DMS 273 (cell line): ENCODE data around the gene NDE1.
"Not testable (repeated sequence)": the region's sequence is repeated elsewhere in the genome, so short reads cannot be mapped to it uniquely, and the experiment has no call there.

Experiments used
- DNase-seq: peaks from one replicate; lab custom pipeline; 2025; ENCODE audit not compliant: unreplicated experiment; lab: John Stamatoyannopoulos, UW

Gene NDE1, protein sequence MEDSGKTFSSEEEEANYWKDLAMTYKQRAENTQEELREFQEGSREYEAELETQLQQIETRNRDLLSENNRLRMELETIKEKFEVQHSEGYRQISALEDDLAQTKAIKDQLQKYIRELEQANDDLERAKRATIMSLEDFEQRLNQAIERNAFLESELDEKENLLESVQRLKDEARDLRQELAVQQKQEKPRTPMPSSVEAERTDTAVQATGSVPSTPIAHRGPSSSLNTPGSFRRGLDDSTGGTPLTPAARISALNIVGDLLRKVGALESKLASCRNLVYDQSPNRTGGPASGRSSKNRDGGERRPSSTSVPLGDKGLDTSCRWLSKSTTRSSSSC

DNA sequence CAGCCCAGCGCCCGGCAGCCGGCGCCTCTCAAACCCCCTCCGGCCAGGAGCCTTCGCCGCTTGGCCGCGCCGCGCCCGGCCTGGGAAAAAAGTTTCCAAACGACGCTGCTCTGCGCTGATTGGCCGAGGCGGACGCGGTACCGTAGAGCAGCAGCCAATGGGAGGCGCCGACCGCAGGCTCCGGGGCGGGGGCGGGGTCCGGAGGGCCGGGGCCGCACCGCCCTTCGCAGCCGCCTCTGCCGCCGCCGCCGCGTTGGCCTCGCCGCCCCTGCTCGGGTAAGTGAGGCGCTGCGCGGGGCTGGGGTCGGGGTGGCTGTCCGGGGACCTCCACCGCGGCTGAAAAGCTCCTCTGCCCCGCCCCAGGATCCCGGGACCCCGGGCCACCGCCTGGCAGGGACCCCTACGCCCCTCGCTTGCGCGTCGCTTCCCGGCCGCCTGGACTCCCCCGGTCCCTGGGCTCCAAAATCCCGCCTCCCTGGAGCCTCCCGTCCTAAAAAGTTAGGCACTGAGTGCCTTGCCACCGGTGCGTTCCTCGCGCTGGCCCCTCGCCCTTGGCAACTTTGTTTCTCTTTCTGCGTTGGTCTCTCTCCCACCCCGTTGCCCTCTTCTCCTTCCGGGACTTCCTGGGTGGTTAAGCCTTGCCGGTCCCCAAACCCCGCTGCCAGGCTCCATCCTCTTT, at the start of gene NDE1:
Gene NDE1, plus strand, starts transcription at position 227 of the 679 bp plus-strand sequence. CDS start 14,534 bp downstream, outside the sequence.
- DNase-seq = peak; percentile 96

DNA sequence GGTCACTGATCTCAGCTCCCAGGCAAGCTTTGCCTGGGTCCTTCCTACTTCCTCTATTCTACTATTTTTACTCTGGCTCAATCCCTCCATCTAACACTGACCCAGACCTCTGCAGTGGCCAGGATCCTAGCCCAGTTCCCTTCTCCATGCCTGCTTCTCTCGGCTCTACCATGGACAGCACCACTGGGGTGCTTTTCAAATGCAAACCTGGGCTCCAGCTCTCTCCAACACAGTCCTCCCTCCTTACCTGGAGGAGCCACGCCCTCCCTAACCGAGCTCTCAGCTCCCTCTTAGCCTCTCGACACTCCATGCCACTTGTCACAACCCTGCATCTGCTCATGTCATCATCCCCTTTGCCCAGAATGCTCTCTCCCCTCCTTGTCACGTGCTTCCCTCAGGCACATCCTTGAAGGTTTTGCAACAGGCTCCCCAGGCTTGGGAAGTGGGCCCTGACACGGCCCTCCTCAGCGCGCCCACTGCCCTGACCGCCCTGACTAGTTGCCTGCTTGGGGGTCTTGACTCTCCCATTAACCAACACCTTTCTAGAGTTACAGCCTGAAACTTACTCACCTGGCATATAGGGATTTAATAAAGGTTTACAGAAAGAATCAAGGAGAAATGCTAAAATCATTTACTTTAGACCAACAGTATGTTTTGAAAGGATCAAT, 48.7 kb upstream of the NDE1 start:
- no peak for DNase-seq

DNA sequence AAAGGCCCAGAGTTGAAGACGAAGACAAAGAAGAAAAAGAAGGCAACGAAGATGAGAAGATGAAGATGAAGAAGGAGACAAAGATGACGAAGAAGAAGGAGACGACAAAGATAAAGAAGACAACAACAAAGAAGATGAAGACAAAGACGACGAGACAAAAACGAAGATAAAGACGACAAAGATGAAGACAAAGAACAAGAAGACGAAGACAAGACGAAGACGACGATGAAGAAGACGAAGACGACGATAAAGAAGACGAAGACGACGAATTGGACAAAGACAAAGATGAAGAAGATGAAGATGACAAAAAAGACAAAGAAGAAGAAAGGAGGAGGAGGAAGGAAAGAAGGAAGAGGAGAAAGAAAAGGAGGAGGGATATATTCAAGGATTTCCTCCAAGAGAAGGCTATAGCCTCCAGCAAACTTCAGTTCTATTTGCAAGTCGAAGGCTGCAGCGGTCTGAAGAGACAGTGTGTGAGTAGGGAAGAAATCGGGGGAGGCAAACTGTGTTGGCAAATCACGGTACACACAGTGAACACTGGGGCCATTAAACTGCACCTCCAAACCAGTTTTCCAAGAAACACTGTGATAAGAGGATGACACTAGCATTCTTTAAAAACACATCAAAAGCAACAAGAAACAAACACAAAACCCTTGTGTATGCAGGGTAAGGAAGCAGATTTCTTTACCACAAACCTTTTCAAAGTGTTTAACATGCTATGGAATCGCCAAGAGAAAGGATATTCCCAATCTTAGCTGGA, 47.6 kb upstream of the NDE1 start:
- no peak for DNase-seq

DNA sequence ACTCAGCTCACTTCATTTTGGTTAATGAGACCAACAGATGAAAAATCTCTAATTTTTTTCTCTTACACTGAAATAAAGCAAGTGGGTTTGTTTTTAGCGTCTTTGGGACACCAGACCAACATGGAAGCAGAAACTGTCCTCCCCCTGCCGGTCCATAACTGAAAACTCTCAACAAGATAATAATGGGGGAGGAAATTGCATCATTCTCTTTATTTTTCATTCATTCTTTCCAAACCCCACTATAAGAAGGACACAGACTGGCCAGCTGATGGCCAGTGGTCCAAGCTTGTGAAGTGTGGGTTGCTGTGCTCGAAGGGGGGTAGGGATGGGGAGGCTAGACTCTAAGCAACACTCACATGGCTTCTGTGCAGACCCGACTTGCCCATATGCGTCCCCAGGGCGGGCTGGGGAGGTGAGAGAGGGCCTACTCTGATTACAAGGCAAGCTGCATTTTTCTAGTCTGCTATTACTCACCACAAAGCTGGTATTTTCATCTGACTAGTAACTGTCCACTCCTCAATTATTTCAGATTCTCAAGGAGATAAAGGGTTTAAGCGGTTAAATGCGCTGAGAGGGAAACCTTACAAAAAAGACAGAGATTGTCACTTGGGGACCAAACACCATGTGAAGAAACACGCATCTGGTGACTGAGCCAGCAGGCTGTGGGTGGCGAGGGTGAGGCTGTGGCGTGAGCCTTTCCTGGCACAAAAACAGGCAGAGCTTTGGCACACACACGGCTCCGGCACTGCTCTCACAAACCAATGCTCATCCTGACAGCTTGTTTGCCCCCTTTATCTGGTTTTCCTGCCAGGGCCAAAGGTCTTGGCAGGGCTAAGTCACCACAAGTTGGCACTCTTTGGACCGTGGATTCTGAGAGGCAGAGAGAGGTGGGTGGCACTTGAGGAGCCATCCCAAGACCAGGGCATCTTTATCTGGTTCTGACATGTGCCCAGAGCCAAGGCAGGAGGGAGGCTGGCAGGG, 45.3 kb upstream of the NDE1 start:
- no peak for DNase-seq

DNA sequence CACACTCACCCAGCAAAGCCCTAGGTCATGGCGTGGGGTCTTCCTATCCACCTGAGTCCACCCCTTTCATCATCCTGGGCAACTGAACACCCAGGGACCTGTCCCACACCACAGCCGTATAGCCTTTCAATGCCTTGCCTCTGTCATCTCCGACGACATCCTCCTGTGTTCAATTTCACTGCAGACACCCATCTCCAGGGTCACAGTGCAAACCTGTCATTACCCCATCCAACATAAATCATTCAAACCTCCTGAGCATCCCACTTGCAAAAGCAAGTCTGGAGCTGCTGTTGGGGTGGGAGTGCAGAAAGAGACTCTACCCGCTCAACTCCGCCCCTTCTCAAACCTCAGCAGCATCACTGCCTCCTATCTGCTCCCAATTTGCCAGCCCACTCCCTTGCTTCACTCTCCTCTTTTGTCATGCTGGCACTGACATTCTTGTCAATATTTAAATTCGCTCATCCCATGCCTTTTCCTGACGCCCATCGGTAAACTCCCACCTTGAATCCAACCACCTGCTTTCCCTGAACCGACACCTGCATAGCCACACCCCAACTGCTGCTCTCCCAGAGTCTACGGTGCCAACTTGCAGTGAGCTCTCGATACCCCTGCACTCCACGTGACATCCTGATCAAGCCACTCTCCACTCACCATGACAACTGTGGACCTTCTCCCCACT, 44.1 kb upstream of the NDE1 start:
- no peak for DNase-seq

DNA sequence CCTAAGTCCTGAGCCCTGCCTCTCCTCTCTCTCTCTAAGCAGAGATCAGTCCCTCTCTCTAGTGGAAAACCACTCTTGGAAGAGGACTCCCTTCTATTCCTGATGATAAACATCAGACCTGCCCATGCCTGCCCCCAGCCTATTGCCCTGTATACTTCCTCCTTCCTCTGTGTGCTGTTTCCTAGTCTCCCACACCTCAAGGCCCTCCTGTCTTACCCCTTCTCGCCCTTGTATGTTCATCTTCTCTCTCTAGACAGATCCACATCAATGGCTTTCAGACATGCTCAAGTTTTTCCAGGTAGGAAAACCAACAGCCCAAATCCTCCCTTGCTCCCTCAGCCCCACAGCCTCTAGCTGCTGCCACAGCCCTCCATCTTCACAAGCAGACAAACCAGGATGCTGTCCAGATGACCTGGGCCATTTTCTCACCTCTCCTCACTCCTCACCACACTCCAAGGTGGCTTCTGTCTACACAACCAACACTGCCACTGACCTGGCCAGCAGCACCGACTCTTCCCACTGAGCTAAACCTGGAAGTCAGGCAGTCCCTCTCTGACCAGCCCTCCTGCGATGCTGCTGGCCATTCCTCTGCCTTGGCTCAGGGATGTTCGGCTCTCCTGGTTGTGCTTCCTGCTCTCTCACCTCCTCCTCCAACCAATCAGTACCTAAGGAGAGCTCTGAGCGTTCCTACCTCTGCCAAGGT, 43.4 kb upstream of the NDE1 start:
- DNase-seq = no peak

DNA sequence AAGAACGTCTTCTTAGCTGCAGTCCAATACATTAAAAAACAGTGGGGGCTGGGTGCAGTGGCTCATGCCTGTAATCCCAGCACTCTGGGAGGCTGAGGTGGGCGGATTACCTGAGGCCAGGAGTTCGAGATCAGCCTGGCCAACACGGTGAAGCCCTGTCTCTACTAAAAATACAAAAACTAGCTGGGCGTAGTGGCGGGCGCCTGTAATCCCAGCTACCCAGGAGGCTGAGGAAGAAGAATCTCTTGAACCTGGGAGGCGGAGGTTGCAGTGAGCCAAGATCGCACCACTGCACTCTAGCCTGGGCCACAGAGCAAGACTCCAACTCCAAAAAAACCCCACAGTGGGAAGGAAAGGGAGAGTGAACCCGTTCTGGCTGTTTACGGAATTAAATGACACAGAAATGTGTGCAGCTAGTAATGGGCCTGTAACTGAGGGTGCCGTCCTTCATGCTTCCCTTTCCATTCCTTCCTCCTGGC, 42.8 kb upstream of the NDE1 start:
- not testable (repeated sequence) for DNase-seq

DNA sequence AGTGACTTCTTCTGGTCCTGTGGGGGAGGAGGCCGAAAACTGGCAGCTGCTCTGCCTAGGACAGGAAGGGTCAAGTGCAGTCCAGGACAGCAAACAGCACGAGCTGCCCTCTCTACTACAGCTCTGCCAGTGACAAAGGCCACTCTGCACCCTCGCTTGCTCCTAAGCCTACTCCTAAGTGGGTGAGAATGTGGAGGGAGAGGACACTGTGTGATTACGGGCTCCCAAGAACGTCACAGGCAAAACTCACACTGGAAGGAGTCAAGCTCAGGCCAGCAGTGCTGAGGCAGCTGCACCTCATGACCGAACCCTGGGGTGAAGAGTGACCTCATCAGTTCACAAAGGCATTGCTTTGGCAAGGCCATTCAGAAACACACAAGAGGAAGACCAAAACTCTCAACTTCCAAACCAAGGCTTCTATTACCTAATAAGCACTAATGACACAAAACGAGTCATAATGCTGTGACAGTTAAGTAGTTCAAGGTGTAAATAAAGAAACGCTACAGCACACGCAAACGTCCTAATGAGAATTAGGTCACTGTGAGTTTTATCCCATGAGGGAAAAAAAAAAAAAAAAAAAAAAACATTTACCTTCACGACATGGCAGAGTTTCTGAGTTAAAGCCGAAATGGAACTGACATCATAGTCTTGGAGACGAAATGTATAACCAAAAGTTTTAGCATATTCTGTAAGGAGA, 42.2 kb upstream of the NDE1 start:
- no peak for DNase-seq

DNA sequence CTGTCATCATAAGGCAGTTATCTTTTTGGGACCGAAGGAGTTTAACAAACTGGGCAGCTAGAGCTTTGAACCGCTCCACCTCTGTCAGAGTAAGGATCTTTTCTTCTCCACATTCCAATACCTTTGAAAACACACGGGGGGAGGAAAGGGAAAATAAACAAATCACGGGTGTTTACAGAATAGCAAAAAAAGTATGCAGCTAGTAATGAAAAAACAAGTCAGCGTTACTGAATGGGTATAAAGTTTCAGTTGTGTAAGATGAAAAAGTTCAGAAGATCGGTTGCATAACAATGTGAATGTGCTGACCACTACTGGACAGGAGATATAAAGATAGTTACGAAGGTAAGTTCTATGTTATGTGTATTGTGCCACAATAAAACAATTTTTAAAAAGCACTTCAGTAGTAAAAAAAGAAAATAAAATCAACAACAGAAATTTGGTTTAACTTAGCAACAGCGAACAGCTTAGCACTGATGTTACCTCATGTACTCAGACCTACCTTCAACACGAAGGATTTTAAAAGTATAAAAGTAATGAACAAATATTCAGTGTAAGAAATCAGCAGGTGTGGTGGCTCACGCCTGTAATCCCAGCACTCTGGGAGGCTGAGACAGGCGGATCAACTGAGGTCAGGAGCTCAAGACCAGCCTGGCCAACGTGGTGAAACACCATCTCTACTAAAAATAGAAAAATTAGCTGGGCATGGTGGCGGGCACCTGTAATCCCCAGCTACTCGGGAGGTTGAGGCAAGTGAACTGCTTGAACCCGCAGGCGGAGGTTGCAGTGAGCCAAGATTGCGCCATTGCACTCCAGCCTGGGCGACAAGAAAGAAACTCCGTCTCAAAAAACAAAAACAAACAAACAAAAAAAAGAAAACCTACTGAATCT, 41.4 kb upstream of the NDE1 start:
- no peak for DNase-seq

DNA sequence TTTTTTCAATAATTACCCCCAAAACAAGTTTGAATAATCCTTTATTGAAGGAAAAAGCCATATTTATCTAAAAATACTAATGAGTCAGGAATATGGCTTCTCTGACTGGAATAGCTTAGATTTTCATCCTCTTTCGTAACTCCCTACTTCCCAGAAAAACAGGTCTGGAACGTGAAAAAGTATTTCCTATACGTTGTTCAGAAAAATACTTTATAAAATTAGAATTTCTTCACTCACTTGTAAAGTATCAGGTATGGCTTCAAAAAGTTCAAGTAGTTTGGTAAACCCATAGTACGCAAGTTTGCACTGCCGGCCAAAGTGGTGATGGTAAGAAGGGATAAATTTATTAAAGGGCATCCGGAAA, 40.8 kb upstream of the NDE1 start:
- DNase-seq = no peak

DNA sequence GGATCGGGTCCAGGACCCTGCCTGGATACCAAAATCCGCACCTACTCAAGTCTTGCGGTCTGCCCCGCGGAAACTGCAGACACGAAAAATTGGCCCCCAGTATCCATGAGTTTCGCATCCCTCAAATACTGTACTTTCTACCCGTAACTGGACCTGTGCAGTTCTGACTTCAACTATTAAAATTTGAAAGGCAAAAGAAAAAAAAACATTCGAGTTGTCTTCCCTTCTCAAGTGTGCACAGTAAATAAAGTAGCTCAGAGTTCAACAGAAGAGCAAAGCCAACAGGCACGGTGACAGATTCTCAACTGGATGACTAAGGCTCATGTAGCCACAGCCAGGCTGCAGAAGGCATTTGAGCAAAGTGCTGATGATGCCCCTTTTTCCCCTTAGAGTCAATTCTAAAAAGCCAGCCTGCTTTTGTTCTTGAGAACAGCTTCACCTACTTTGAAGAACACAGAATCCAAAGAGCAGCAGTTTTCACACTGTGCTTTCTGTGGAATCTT, 39.6 kb upstream of the NDE1 start:
- DNase-seq = no peak

DNA sequence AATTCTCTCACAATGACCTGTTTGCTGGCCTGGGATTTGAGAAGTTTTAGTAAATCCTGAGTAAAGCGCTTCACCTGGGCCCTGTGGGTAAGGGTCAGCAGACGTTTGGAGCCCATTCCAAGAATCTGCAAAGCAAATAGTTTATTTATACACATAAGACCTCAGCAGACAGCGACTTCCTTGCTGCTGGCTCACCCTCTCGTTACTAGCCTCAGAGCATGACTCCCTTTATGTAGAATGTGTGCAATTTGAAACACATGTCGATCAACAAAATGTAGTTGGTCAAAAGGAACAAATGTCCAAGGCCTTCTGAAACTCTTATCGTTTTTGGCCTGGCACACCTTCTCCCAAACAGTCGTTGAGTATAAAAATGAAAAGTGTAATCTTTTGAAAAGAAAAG, 38.4 kb upstream of the NDE1 start:
- DNase-seq = no peak

DNA sequence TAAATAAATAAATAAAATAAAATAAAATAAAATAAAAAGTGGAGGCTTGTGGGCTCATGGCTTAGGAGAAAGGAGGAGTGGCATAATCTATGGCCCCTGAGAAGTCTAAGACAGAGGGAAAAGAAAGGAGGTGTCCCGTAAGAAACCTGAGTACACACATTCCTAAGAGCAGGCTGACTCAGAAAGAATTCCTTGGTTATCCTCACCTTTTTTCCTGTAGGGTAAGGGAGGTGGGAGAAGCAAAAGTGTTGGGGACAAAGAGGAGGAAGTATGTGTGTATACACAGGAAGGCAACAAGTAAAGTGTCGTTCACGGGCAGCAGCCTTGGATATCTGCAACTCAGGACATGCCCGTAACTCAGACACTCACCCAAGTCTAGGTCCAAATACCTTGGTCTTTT, 36.4 kb upstream of the NDE1 start:
- DNase-seq = no peak

DNA sequence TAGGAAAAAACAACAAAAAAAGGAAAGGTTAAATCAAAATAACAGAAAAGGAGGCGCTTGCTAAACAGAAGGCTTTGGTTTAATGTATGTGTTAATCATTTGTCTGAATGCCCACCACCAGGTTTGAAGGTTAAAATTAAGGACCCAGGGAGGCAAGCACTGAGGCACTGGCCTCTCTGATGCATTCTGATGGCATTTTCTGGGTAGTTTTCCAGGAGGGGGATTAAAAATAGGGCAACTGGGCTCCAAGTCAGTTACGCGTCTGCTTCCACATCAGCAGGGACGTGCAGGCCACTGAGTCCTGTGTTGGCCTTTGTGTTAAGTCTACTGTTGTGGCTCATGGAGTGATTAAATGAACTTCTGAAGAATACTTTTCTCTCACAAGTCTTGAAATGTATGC, 34.0 kb upstream of the NDE1 start:
- no peak for DNase-seq

DNA sequence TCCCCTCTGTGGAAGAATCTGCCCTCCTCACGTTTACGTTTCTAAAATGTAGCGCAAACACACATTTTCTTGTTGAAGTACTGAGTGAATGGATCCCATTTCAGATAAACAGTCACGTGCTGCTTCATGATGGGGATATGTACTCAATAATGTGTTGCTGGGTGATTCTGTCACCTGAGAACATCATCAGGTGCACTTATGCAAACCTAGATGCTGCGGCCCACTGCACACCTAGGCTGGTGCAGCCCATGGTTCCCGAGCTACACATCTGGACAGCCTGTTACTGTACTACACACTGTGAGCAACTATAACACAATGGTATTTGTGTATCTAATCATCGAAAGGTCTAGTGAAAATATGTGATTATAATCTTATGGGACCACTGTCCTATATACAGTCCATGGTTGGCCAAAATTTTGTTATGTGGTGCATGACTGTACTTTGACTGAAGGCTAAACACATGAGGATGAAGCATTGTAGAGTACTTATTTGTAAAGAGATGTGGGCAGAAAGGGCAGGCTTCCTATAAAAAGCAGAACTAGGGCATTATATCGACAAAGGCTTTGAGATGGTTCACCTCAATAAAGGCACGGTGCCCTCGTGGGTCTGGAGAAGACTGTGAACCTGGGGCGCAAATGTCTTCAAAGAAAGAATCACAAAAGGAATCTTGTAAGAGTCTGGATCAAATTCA, 33.4 kb upstream of the NDE1 start:
- DNase-seq = no peak

DNA sequence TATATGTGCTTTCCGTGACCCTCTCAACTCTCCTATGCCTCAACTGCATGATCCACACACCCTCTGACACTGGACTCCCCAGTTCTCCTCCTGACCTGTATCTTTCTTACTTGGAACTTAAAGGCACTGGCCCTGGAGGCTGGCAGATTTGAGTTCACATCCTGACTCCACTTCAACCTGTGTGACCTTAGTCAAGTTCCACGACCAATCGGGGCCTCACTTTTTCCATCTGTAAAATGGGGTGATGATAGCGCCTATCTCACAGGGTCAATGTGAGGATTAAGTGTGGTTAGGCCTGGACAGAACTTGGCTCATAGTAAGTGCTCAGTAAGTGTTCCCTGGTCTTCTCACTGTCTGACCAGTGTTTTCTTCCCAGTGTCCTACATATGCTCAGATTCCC, 32.1 kb upstream of the NDE1 start:
- DNase-seq = no peak

DNA sequence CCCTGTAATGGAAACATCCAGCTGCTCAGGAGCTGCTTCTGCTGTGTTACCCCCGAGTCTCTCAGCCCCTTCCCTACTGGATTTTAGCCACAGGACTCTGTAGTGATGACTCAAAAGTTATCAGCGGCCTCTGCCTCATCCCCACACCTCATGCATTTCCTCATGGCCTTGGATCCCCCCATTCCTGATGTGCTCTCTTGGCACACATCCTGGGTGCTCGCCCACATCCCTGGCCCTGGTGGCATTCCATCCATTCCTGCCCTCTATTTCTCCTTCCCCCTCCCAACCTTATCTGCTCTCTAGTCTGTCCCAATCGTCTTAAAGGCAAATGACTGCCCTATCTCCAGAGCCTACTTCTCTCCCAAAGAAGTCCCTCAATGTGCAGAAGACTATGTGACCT, 31.7 kb upstream of the NDE1 start:
- no peak for DNase-seq
